ENCODE data around the gene ACOXL.

GRCh38 chr2:111166115-111166514 lies 433.7 kb downstream of the ACOXL start:
- no peak for TF ChIP-seq POLR2A (IDR thresholded peaks at IDR 0.05)
- no peak for TF ChIP-seq CTCF (IDR thresholded peaks at IDR 0.05)
